Effector memory CD4-positive, alpha-beta T cell (primary cell): ENCODE measurements around the gene TLE4.

Source experiments
- DNase-seq, 3 donors: peaks; one replicate each; pipeline ENCODE4 v3.0.0-alpha.2; 2020
- H3K27ac ChIP-seq: 2 replicates; pipeline ENCODE4 v1.7.0; 2013; ENCODE audit warnings: mild to moderate bottlenecking, low read length, moderate library complexity; ENCODE audit not compliant: insufficient read depth, poor library complexity, severe bottlenecking
- H3K27me3 ChIP-seq: replicated peaks from 2 replicates; pipeline ENCODE4 v1.7.0; 2013; ENCODE audit warnings: mild to moderate bottlenecking, low read length; ENCODE audit not compliant: insufficient read depth, control insufficient read depth, poor library complexity, severe bottlenecking
- H3K36me3 ChIP-seq: 2 replicates; pipeline ENCODE4 v1.7.0; 2013; ENCODE audit warnings: mild to moderate bottlenecking, low read length, moderate library complexity; ENCODE audit not compliant: control insufficient read depth, insufficient read depth
- H3K4me1 ChIP-seq: 2 replicates; pipeline ENCODE4 v1.7.0; 2013; ENCODE audit warnings: low read length, mild to moderate bottlenecking; ENCODE audit not compliant: control insufficient read depth, insufficient read depth, poor library complexity, severe bottlenecking
- H3K4me3 ChIP-seq: 2 replicates; pipeline ENCODE4 v1.7.0; 2013; ENCODE audit warnings: low read length, low read depth, mild to moderate bottlenecking; ENCODE audit not compliant: insufficient read depth, poor library complexity, severe bottlenecking
- H3K9me3 ChIP-seq: 2 replicates; pipeline ENCODE4 v1.7.0; 2013; ENCODE audit warnings: mild to moderate bottlenecking, low read length, moderate library complexity; ENCODE audit not compliant: control insufficient read depth

Gene TLE4

GRCh38 chr9:79616013-79616412 lies 44.2 kb downstream of the TLE4 start:
- H3K4me1 ChIP-seq: peaks cover 2% of the 10 kb centered on the region
- DNase-seq: no peak
- H3K27me3 ChIP-seq: no peaks in the 10 kb centered on the region
- no peaks in the 10 kb centered on the region for H3K9me3 ChIP-seq
- no peak overlapping the region for H3K27ac ChIP-seq
- no peak overlapping the region for H3K4me3 ChIP-seq
- no peaks in the 10 kb centered on the region for H3K36me3 ChIP-seq

DNA sequence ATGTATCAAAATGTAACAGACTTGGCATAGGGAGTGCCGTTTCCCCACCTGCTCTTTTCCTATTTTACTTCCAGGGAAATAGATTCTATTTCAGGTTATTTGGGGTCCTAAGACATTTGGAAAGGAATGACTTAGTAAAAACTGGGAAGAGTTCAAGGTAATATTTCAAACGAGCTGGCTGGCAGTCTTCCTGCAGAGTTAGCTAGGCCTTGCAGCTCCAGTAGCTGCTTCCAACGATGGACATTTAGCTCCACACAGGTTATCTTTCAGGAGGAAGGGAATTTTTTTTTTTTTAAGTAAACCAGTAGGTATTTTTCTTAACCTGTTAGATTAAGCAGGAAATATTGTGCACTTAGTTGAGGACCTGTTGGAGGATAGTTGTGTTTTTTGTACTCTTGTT lies 45.2 kb downstream of the TLE4 start:
- no peaks in the 10 kb centered on the region for H3K9me3 ChIP-seq
- H3K4me3 ChIP-seq: no peak overlapping the region
- no peaks in the 10 kb centered on the region for H3K36me3 ChIP-seq
- H3K27ac ChIP-seq: no peak overlapping the region
- DNase-seq: no peak
- no peaks in the 10 kb centered on the region for H3K27me3 ChIP-seq
- no peaks in the 10 kb centered on the region for H3K4me1 ChIP-seq

GRCh38 chr9:79617395-79617794 lies 45.6 kb downstream of the TLE4 start:
- Histone ChIP-seq H3K27me3 (no peaks in the 10 kb centered on the region), H3K4me1 (no peaks in the 10 kb centered on the region), H3K27ac (no peak overlapping the region), H3K4me3 (no peak overlapping the region), H3K36me3 (no peaks in the 10 kb centered on the region), H3K9me3 (no peaks in the 10 kb centered on the region)
- DNase-seq: no peak

GRCh38 chr9:79619930-79620329 lies 48.2 kb downstream of the TLE4 start:
- Histone ChIP-seq H3K27me3 (no peaks in the 10 kb centered on the region), H3K4me1 (peaks cover 11% of the 10 kb centered on the region), H3K4me3 (no peak overlapping the region), H3K36me3 (no peaks in the 10 kb centered on the region), H3K27ac (no peak overlapping the region), H3K9me3 (no peaks in the 10 kb centered on the region)
- no peak for DNase-seq

GRCh38 chr9:79621916-79622575 lies 50.3 kb downstream of the TLE4 start:
- Histone ChIP-seq H3K4me3 (no peak overlapping the region), H3K9me3 (no peaks in the 10 kb centered on the region), H3K4me1 (peaks cover 11% of the 10 kb centered on the region), H3K27me3 (no peaks in the 10 kb centered on the region), H3K27ac (no peak overlapping the region), H3K36me3 (no peaks in the 10 kb centered on the region)
- DNase-seq: no peak

DNA sequence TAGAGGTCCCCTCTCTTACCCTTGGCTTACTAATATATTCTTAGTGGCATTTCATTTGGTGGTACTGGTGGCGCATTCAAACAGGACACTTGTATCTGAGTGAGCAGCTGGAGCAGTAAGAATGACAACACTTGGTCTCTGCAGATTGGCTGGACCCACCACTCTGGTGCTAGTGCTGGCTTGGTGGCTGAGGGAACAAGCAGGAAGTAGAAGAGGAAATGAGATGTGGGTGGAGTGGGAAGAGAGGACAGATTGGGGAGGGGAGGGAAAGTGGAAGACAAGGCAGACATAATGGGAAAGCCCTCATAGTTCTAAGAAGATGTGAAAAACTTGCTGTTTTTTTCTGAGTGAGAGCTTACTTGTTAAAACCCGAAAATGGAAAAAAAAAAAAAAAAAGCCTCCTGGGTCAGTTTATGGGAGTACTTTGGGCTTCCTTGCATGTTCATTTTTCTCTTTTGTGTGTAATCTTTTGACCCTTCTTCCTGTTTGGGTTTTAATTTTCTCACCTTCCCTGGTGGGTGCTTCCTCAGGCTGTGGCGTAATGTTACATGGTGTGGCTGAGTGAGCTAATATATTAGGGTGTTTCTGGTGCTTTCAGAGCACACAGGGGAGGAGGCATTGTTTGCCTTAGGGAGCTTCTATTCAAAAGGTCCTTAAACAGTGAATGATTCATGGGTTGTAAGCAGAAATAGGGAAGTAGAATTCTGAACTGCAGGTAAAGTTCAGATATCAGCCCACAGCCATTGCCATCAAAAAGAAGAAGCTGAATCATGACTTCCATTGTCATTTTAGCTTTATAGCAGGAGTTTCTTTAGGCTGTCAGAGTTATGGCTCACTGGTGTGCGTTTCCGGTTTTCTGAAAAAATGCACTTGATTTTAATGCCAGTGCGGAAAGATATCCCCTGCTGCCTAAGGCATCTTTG lies 52.3 kb downstream of the TLE4 start:
- Histone ChIP-seq H3K27me3 (no peaks in the 10 kb centered on the region), H3K27ac (no peak overlapping the region), H3K4me1 (peaks cover 11% of the 10 kb centered on the region), H3K4me3 (no peak overlapping the region), H3K36me3 (no peaks in the 10 kb centered on the region), H3K9me3 (no peaks in the 10 kb centered on the region)
- DNase-seq: peak in 1 of 3 donors; percentile 17

- Histone ChIP-seq H3K36me3 (no peaks in the 10 kb centered on the region), H3K4me3 (no peak overlapping the region), H3K9me3 (no peaks in the 10 kb centered on the region), H3K27me3 (no peaks in the 10 kb centered on the region), H3K4me1 (peaks cover 8% of the 10 kb centered on the region), H3K27ac (no peak overlapping the region)
- DNase-seq: no peak
Measured at GRCh38 chr9:79629721-79630120, 58.0 kb downstream of the TLE4 start.

DNA sequence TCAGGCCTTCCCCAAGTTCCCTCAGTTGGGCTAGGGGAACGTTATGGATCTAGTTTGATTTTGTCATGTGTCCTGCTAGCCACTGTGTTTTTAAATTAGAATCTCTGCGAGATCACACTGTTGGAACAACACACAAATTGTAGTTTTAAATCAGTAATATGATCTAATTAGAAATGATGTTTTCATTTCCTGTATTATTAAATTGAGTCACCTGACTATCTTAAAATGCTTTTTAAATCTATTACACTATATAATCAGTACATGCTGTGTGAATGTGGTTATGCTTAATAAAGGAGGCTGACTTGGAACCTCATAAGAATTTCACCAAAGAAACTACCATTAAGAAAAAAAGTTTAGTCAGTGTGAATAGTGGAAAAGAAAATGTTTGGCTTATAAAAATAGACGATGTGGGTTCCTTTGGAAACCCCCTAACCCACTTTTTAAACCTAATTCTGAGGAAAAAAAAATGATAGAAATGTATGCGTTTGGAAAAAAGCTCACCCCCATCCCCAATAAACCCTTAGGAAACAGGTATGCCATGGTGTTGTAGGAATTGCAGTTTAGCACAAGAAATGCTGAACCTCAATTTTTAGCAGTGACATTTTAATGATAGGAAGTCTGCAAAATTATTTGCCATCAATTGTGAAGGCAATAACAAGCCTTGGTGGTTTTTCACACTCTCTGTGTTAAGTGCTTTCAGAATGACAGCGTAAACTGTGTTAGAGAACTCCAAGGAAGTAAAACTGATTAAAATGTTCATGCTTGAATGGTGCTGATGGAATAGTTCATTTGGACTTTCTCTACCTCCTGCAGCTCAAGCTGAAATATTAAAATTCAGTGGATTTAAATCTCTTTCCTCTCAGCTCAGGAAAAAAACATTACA lies 59.0 kb downstream of the TLE4 start:
- no peaks in the 10 kb centered on the region for H3K27me3 ChIP-seq
- no peaks in the 10 kb centered on the region for H3K9me3 ChIP-seq
- peaks cover 8% of the 10 kb centered on the region for H3K4me1 ChIP-seq
- H3K36me3 ChIP-seq: no peaks in the 10 kb centered on the region
- no peak overlapping the region for H3K27ac ChIP-seq
- DNase-seq: no peak
- H3K4me3 ChIP-seq: no peak overlapping the region

- no peaks in the 10 kb centered on the region for H3K9me3 ChIP-seq
- peaks cover 8% of the 10 kb centered on the region for H3K4me1 ChIP-seq
- no peaks in the 10 kb centered on the region for H3K36me3 ChIP-seq
- no peak overlapping the region for H3K4me3 ChIP-seq
- no peak overlapping the region for H3K27ac ChIP-seq
- H3K27me3 ChIP-seq: no peaks in the 10 kb centered on the region
- DNase-seq: no peak
Measured at GRCh38 chr9:79632060-79632459, 60.3 kb downstream of the TLE4 start.
